K562 (cell line): Measurements from ENCODE around the gene GSDME. TPM values are rescaled to one million over a fixed set of nuclear protein-coding genes. Genes with fewer than 3 reads are reported as not detected.

Experiments used
- ATAC-seq: fragments of 200-7000 bp; cut with Tn5 transposase; 3 replicates; pipeline ENCODE4 v1.9.1; 2020; ENCODE audit warnings: moderate library complexity
- BruUV-seq: library from RNA; stranded (reverse); fragments of 400-500 nt; replicated peaks from 2 replicates; lab custom pipeline; 2021; lab: Mats Ljungman, UMichigan
- CTCF ChIA-PET: fragments of 300-600 bp; formaldehyde crosslinking; extraction: SDS; loops from one replicate; lab custom pipeline; 2021; ENCODE audit warnings: low intra/inter-chr PET ratio; lab: Yijun Ruan, JAX
- POLR2A ChIA-PET: fragments of 300-600, 350-650 bp; sonication (Branson Sonifier 250); formaldehyde crosslinking; extraction: SDS; loops from one replicate; lab custom pipeline; 2021; ENCODE audit warnings: antibody characterized with exemption, inconsistent platforms; lab: Yijun Ruan, JAX
- DNase-seq, 4 experiments: peaks; one replicate each; pipeline versions ENCODE4 v3.0.0 to v3.0.0-alpha.2; 2011 to 2018; ENCODE audit warnings: low spot score in 3 of 4, mixed read lengths in 3 of 4; ENCODE audit errors: extremely low read depth in 1 of 4
- FAIRE-seq: peaks from 2 replicates; lab custom pipeline; 2011; peaks lifted over from hg19 to GRCh38; lab: Jason Lieb, UNC
- H2AFZ ChIP-seq: 2 replicates; pipeline ENCODE4 v1.6.0; 2011; ENCODE audit warnings: low read depth, low read length, control low read depth, inconsistent platforms
- H3K27ac ChIP-seq: fragments of 200-600 bp; 3 replicates; pipeline ENCODE4 v1.8.0; 2011; ENCODE audit warnings: low read depth, mild to moderate bottlenecking, control low read depth, inconsistent platforms, low read length, moderate library complexity, mixed read lengths; ENCODE audit errors: extremely low read depth
- H3K27me3 ChIP-seq, 2 experiments: fragments of 300-600 bp in 1 of 2; 2 replicates in 1 of 2; 3 replicates in 1 of 2; pipeline versions ENCODE4 v1.6.0 to v1.8.0; 2011; ENCODE audit warnings: inconsistent platforms in 2 of 2, low read length in 2 of 2, mild to moderate bottlenecking in 1 of 2, mixed read lengths in 1 of 2, moderate library complexity in 1 of 2; ENCODE audit not compliant: control insufficient read depth in 2 of 2, insufficient read depth in 2 of 2
- H3K36me3 ChIP-seq: fragments of 300-600 bp; 3 replicates; pipeline ENCODE4 v1.8.0; 2011; ENCODE audit warnings: mild to moderate bottlenecking, low read length, inconsistent platforms; ENCODE audit not compliant: control insufficient read depth, insufficient read depth
- H3K4me1 ChIP-seq, 2 experiments: fragments of 200-600 bp in 1 of 2; replicated peaks in 1 of 2; 2 replicates in 1 of 2; 3 replicates in 1 of 2; pipeline versions ENCODE4 v1.5.1 to v1.8.0; 2011; ENCODE audit warnings: inconsistent platforms in 2 of 2, low read length in 2 of 2, mild to moderate bottlenecking in 1 of 2, mixed read lengths in 1 of 2, moderate library complexity in 1 of 2; ENCODE audit not compliant: control insufficient read depth in 2 of 2, insufficient read depth in 2 of 2
- H3K4me2 ChIP-seq: 2 replicates; pipeline ENCODE4 v1.6.1; 2011; ENCODE audit warnings: low read length, control low read depth, inconsistent platforms, mixed read lengths; ENCODE audit not compliant: insufficient read depth
- H3K4me3 ChIP-seq: fragments of 200-600 bp; sonication (generic), shearing (Covaris generic); 2 replicates; pipeline ENCODE4 v1.5.1; 2016; ENCODE audit warnings: control low read depth, inconsistent platforms
- H3K79me2 ChIP-seq: fragments of 200-600 bp; 3 replicates; pipeline ENCODE4 v1.8.0; 2011; ENCODE audit warnings: low read length, inconsistent platforms; ENCODE audit not compliant: control insufficient read depth, insufficient read depth
- H3K9ac ChIP-seq, 2 experiments: 2 replicates each; pipeline versions ENCODE4 v1.6.0 to v1.6.1; 2011; ENCODE audit warnings: low read depth in 2 of 2, low read length in 2 of 2, control low read depth in 1 of 2, inconsistent platforms in 1 of 2, mild to moderate bottlenecking in 1 of 2, mixed read lengths in 1 of 2; ENCODE audit not compliant: insufficient read depth in 1 of 2
- H3K9me1 ChIP-seq: one replicate; pipeline ENCODE4 v1.6.0; 2011; ENCODE audit warnings: inconsistent platforms, mild to moderate bottlenecking, low read length, moderate library complexity; ENCODE audit not compliant: control insufficient read depth, insufficient read depth
- H3K9me3 ChIP-seq: replicated peaks from 2 replicates; pipeline ENCODE4 v1.5.1; 2011; ENCODE audit warnings: low read depth, low read length, inconsistent platforms; ENCODE audit not compliant: control insufficient read depth, insufficient read depth
- H4K20me1 ChIP-seq: replicated peaks from 2 replicates; pipeline ENCODE4 v1.6.1; 2011; ENCODE audit warnings: low read length, inconsistent platforms, mixed read lengths; ENCODE audit not compliant: control insufficient read depth, insufficient read depth
- NR4A1 ChIP-seq, 2 experiments: fragments of 250-450 bp in 1 of 2; fragments of 450-650 bp in 1 of 2; sonication (Bioruptor Pico) in 1 of 2; IDR thresholded peaks; 2 replicates each; pipeline versions ENCODE4 v1.4.0 to v1.6.1; 2016 to 2020; ENCODE audit warnings: mild to moderate bottlenecking in 2 of 2, missing compliant biosample characterization in 1 of 2, missing genetic modification characterization in 1 of 2, moderate library complexity in 1 of 2
- SIN3A ChIP-seq, 2 experiments: fragments of 150-350 bp in 1 of 2; IDR thresholded peaks; 2 replicates each; pipeline ENCODE4 v1.6.1; 2011 to 2016; ENCODE audit warnings: borderline replicate concordance in 2 of 2, low read depth in 2 of 2, low read length in 2 of 2, mild to moderate bottlenecking in 2 of 2, moderate library complexity in 2 of 2; ENCODE audit not compliant: control insufficient read depth in 1 of 2
- TCF15 ChIP-seq: fragments of 250-450 bp; sonication (Bioruptor Pico); IDR thresholded peaks from 2 replicates; pipeline ENCODE4 v1.8.0; 2022; ENCODE audit warnings: moderate library complexity, mild to moderate bottlenecking, inconsistent platforms
- TRIM28 ChIP-seq: fragments of 450-650 bp; IDR thresholded peaks from 2 replicates; pipeline ENCODE4 v1.6.1; 2017
- ZNF41 ChIP-seq: fragments of 250-450 bp; sonication (Bioruptor Pico); conservative IDR thresholded peaks from 2 replicates; pipeline ENCODE4 v1.4.0; 2020; ENCODE audit warnings: mild to moderate bottlenecking
- WGBS: fragments of 100-300 bp; shearing (Covaris generic); methylation state at CpG from one replicate; pipeline ENCODE4 v1.1.6; 2016; ENCODE audit warnings: low coverage, mixed read lengths; ENCODE audit not compliant: insufficient coverage; ENCODE audit errors: missing lambda C conversion rate; 5-methylcytosine and 5-hydroxymethylcytosine counted together
- in situ Hi-C: fragments of 300-500 bp; cut with MboI; formaldehyde crosslinking; loops from 4 replicates; pipeline ENCODE4 v1.15.0; 2018; ENCODE audit warnings: inconsistent platforms, mixed read lengths
- intact Hi-C: fragments of 100-400 bp; cut with micrococcal nuclease; formaldehyde crosslinking; loops from 2 replicates; pipeline ENCODE4 v1.14.2; 2022
- polyA plus RNA-seq, 8 experiments: library from polyadenylated mRNA; depleted of rRNA in 4 of 8; stranded (reverse) in 5 of 8; unstranded in 3 of 8; fragments of >200 nt; fragmentation: Nextera tagmentation in 2 of 8; fragmentation: Illumina TruSeq in 1 of 8; extraction: Ambion mirVana in 2 of 8; extraction: Trizol in 1 of 8; gene quantifications; 2 replicates each; pipeline versions ENCODE4 v1.2.1 to v1.2.3, GENCODE V29; 2011 to 2014; ENCODE audit warnings: inconsistent platforms in 1 of 8, missing spikeins in 1 of 8
- total RNA-seq, 7 experiments: library from RNA; depleted of rRNA in 6 of 7; stranded (reverse); fragments of >200 nt in 6 of 7; fragmentation: Illumina TruSeq in 2 of 7; extraction: Trizol in 2 of 7; gene quantifications; 2 replicates each; pipeline versions ENCODE4 v1.2.1 to v1.2.3, GENCODE V29; 2011 to 2021; ENCODE audit warnings: low replicate concordance in 1 of 7

Gene GSDME
- total and polyA plus RNA-seq, 9 of the 15 experiments (the other 6 are each of a cell fraction or from before 2014, with no cell fraction given), result 0.37 to 1.9 (median 0.62) TPM

- TF ChIP-seq ZNF41 (CRISPR knock-in tag) (no peak), TRIM28 (no peak)
Observed at GRCh38 chr7:24700521-24701260, 56.6 kb downstream of the GSDME start (continued).

- Histone ChIP-seq H3K27ac (no peak overlapping the region), H3K27me3 (no peaks in the 10 kb centered on the region), H3K4me1 (no peaks in the 10 kb centered on the region), H3K4me3 (no peak overlapping the region), H3K36me3 (no peaks in the 10 kb centered on the region), H4K20me1 (no peaks in the 10 kb centered on the region), H2AFZ (no peak overlapping the region), H3K9me3 (no peaks in the 10 kb centered on the region), H3K9ac (no peak overlapping the region), H3K4me2 (no peak overlapping the region), H3K79me2 (no peaks in the 10 kb centered on the region), H3K9me1 (no peaks in the 10 kb centered on the region)
- DNase-seq (no peak), FAIRE-seq (no peak), ATAC-seq (no peak)
- ChIA-PET CTCF (interaction anchor here (0.6 kb wide), 1 partner anchor 986 kb away, joined by 3 read pairs; no protein-coding TSS in a partner anchor), POLR2A (interaction anchor here (1.2 kb wide), 1 partner anchor 16 kb away, joined by 3 read pairs; no protein-coding TSS in a partner anchor)
- intact Hi-C loops (no loop called here), in situ Hi-C loops (no loop called here)
- WGBS, result 59% methylated on average over 7 of the region's 7 CpGs
- TF ChIP-seq NR4A1 (CRISPR knock-in tag; IDR thresholded peaks at IDR 0.05), result no peak
- no peak for TF ChIP-seq NR4A1 (tag; IDR thresholded peaks at IDR 0.05)
- no peak for TF ChIP-seq SIN3A (IDR thresholded peaks at IDR 0.05; ENCODE audit: borderline replicate concordance in 2 of 2, control insufficient read depth in 1 of 2, low read depth in 2 of 2, low read length in 2 of 2)
- TF ChIP-seq TCF15 (CRISPR knock-in tag), result no peak
- TF ChIP-seq, all 486 proteins: peak for 0
- BruUV-seq, result no TSS peak
Observed at GRCh38 chr7:24698531-24699266, 58.6 kb downstream of the GSDME start.
